HEK293 (cell line): Measurements from ENCODE around the gene CALB2.

Experiments
- BCL11A ChIP-seq: fragments of 450-650 bp; formaldehyde crosslinking; IDR thresholded peaks from 2 replicates; pipeline ENCODE4 v1.5.1; 2016; ENCODE audit warnings: low read depth, missing biosample characterization, missing genetic modification characterization
- HOXA7 ChIP-seq: sonication (generic); formaldehyde crosslinking; IDR thresholded peaks from 2 replicates; pipeline ENCODE4 v1.8.1; 2022; ENCODE audit warnings: missing genetic modification reagents, borderline replicate concordance
- ZFP41 ChIP-seq: fragments of 450-650 bp; formaldehyde crosslinking; IDR thresholded peaks from 2 replicates; pipeline ENCODE4 v1.5.1; 2016; ENCODE audit warnings: missing biosample characterization, missing genetic modification characterization, borderline replicate concordance
- ZNF274 ChIP-seq, 2 experiments: fragments of 200-500 bp in 1 of 2; fragments of 450-650 bp in 1 of 2; sonication (Bioruptor generic) in 1 of 2; formaldehyde crosslinking in 1 of 2; IDR thresholded peaks; 2 replicates each; pipeline versions ENCODE4 v1.5.1 to v1.6.1; 2014 to 2016; ENCODE audit warnings: borderline replicate concordance in 1 of 2, inconsistent platforms in 1 of 2, low read length in 1 of 2, missing biosample characterization in 1 of 2, missing genetic modification characterization in 1 of 2
- TF ChIP-seq, protein P1 (sequence below): fragments of 450-650 bp; formaldehyde crosslinking; IDR thresholded peaks from 2 replicates; pipeline ENCODE4 v1.5.1; 2016; ENCODE audit warnings: missing biosample characterization, missing genetic modification characterization
- TF ChIP-seq, protein P2 (sequence below): fragments of 450-650 bp; IDR thresholded peaks from 2 replicates; pipeline ENCODE4 v1.5.1; 2018; ENCODE audit warnings: missing biosample characterization, missing genetic modification characterization
- TF ChIP-seq, protein P3 (sequence below): fragments of 450-650 bp; formaldehyde crosslinking; conservative IDR thresholded peaks from 2 replicates; pipeline ENCODE4 v1.5.1; 2016; ENCODE audit warnings: low read depth, missing biosample characterization, missing genetic modification characterization

DNA sequence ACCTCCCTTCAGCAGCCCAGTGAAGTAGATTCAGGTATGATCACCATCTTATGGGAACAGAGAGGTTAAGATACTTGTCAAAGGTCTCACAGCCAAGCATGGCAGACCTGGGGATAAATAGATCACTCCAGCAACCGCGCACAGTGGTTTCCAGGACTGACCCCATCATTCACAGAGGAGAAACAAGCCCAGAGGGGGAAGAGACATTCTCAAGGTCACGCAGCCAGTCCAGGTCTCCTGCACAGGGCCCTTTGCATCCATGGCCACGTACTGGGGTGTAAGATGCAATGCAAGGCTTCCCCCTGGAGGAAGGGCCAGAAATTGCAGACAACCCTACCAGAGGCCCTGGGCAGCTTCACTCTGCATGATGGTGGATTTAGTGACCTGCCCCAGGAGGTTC lies 63.4 kb downstream of the CALB2 start:
- TF ChIP-seq, protein P1, sequence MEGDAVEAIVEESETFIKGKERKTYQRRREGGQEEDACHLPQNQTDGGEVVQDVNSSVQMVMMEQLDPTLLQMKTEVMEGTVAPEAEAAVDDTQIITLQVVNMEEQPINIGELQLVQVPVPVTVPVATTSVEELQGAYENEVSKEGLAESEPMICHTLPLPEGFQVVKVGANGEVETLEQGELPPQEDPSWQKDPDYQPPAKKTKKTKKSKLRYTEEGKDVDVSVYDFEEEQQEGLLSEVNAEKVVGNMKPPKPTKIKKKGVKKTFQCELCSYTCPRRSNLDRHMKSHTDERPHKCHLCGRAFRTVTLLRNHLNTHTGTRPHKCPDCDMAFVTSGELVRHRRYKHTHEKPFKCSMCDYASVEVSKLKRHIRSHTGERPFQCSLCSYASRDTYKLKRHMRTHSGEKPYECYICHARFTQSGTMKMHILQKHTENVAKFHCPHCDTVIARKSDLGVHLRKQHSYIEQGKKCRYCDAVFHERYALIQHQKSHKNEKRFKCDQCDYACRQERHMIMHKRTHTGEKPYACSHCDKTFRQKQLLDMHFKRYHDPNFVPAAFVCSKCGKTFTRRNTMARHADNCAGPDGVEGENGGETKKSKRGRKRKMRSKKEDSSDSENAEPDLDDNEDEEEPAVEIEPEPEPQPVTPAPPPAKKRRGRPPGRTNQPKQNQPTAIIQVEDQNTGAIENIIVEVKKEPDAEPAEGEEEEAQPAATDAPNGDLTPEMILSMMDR: no peak
- TF ChIP-seq, protein P2, sequence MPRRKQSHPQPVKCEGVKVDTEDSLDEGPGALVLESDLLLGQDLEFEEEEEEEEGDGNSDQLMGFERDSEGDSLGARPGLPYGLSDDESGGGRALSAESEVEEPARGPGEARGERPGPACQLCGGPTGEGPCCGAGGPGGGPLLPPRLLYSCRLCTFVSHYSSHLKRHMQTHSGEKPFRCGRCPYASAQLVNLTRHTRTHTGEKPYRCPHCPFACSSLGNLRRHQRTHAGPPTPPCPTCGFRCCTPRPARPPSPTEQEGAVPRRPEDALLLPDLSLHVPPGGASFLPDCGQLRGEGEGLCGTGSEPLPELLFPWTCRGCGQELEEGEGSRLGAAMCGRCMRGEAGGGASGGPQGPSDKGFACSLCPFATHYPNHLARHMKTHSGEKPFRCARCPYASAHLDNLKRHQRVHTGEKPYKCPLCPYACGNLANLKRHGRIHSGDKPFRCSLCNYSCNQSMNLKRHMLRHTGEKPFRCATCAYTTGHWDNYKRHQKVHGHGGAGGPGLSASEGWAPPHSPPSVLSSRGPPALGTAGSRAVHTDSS: no peak
- TF ChIP-seq, protein P3, sequence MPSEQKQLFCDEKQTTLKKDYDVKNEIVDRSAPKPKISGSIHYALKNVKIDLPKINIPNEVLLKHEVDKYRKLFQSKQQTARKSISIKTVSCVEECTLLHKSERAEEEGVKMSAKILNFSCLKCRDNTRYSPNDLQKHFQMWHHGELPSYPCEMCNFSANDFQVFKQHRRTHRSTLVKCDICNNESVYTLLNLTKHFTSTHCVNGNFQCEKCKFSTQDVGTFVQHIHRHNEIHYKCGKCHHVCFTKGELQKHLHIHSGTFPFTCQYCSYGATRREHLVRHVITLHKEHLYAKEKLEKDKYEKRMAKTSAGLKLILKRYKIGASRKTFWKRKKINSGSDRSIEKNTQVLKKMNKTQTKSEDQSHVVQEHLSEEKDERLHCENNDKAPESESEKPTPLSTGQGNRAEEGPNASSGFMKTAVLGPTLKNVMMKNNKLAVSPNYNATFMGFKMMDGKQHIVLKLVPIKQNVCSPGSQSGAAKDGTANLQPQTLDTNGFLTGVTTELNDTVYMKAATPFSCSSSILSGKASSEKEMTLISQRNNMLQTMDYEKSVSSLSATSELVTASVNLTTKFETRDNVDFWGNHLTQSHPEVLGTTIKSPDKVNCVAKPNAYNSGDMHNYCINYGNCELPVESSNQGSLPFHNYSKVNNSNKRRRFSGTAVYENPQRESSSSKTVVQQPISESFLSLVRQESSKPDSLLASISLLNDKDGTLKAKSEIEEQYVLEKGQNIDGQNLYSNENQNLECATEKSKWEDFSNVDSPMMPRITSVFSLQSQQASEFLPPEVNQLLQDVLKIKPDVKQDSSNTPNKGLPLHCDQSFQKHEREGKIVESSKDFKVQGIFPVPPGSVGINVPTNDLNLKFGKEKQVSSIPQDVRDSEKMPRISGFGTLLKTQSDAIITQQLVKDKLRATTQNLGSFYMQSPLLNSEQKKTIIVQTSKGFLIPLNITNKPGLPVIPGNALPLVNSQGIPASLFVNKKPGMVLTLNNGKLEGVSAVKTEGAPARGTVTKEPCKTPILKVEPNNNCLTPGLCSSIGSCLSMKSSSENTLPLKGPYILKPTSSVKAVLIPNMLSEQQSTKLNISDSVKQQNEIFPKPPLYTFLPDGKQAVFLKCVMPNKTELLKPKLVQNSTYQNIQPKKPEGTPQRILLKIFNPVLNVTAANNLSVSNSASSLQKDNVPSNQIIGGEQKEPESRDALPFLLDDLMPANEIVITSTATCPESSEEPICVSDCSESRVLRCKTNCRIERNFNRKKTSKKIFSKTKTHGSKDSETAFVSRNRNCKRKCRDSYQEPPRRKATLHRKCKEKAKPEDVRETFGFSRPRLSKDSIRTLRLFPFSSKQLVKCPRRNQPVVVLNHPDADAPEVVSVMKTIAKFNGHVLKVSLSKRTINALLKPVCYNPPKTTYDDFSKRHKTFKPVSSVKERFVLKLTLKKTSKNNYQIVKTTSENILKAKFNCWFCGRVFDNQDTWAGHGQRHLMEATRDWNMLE (tag by site-specific recombination): no peak
- TF ChIP-seq HOXA7 (CRISPR knock-in tag) (no peak), ZNF274 (IDR thresholded peaks at IDR 0.05; ENCODE audit: low read length) (no peak), ZNF274 (tag by site-specific recombination; IDR thresholded peaks at IDR 0.05; ENCODE audit: borderline replicate concordance) (no peak), BCL11A (tag by site-specific recombination) (no peak), ZFP41 (no peak)
